SKM-1 (cell line): Measurements from ENCODE around the gene SUSD3.
A peak's percentile ranks its signal among the peaks of the same experiment; 100 is the strongest.

ENCODE experiments used
- DNase-seq: peaks from one replicate; lab custom pipeline; 2025; ENCODE audit not compliant: unreplicated experiment; lab: John Stamatoyannopoulos, UW

SUSD3 gene

DNA sequence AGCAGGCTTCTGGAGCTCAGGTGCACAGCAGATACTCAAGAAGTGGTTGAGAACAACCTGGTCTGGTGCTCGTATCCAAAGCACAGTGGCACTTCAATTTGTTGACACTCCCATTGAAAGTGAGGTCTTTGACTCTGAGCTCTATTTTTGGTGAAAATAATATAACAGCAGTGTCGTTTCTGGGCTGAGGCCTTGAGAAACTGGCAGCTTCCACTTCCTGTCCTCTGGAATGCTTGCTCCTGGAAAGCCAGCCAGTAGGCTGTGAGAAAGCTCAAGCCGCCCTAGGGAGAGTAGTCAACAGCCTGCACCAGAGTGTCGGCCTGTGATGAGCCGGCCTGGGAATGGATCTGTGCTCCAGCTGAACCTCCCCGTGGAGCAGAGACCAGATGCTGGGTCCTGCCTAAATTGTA lies 6.8 kb upstream of the SUSD3 start:
- no peak for DNase-seq

DNA sequence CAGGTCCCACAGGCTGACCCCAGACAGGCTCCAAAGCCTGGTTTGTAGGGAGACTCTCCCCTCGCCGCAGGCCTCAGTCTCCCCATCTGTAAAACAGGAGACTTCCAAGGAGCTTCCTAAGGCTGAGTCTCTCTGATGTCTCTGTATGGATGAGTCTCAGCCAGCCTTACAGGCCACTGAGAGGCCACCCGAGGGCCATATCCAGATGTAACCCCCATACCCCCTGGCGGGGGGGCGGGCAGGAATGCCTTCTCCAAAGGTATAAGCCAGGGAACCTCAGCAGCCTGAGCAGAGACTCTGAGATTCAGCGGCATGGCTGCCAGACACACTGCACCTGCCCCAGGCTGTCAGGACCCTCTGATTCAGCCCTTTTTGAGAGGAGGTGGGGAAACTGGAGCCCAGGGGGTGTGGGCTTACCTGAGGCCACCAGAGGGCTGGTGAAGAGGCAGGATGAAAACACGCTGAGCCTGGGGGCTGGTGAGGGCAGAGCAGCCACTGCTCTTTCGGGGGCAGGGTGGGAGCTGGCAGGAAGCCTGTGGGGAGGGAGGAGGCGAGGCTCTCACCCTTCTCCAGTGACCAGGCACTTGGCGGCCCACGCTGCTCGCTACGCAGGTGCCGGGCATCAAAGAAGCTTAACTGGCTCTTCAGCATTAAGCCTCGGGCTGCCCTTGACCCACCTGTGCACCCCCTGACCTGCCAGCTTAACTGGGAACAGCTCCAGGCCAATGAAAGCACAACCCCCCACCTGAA lies 5.5 kb upstream of the SUSD3 start:
- DNase-seq: no peak

DNA sequence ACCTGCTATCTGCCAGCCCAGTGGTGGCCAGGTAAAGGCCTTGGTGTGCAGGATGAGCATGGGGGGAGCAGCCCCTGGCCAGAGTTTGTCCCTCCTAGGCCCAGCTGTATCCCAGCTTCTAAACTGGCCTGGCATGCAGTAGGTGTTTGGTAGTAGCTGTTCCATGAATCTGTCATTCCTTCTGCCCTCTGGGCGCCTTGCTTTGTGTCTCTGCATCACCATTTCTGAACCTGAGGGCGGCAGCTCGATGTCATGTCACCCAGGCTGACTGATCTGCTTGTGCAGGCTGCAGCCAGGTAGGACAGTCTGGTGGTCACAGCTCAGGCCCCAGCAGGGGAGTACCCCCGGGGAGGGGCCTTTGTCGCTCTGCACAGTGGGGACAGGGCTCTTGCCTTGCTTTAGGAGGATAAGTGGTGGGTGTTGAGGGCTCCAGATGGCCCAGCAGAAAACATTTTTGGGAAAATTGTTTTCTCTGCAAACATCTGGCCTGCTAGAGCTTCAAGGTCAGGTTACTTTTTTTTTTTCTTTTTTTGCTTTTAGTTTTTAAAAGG lies 4.6 kb upstream of the SUSD3 start:
- no peak for DNase-seq

DNA sequence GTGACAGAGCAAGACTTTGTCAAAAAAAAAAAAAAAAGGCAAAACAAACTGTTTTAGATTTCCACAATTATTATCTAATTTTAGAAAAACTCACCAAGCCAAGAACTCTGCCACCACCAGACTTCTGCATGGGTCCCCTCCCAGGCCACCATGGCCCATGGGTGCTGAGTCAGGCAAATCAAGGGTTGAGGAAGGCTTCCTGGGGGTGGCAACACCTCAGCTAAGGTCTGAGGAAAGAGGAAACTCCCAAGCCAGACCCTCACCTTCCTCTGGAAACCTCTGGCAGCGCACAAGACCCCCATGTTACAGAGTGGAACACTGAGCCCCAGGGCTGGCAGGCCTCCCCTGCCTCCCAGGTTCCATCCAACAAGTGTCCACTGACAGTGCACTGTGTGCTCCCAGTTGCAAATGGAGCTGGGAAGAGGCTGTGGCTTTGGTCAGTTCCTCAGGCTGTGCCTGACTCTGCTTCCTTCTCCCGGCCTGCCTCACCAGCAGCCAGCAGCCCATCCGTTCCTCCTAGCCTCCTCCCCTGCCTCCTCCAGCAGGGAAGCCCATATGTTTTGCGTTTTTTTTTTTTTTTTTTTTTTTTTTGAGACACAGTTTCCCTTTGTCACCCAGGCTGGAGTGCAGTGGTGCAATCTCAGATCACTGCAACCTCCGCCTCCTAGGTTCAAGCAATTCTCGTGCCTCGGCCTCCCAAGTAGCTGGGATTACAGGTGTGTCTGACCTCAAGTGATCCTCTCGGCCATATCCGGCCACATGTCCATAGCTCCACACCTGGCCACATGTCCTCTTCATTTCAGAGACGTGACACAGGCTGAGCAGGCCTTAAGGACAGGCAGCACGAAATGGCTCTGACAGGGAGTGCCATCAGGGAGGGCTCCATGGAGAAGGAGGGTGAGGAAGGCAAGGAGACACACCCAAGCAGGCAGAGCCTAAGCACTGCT lies 3.5 kb upstream of the SUSD3 start:
- DNase-seq: no peak

DNA sequence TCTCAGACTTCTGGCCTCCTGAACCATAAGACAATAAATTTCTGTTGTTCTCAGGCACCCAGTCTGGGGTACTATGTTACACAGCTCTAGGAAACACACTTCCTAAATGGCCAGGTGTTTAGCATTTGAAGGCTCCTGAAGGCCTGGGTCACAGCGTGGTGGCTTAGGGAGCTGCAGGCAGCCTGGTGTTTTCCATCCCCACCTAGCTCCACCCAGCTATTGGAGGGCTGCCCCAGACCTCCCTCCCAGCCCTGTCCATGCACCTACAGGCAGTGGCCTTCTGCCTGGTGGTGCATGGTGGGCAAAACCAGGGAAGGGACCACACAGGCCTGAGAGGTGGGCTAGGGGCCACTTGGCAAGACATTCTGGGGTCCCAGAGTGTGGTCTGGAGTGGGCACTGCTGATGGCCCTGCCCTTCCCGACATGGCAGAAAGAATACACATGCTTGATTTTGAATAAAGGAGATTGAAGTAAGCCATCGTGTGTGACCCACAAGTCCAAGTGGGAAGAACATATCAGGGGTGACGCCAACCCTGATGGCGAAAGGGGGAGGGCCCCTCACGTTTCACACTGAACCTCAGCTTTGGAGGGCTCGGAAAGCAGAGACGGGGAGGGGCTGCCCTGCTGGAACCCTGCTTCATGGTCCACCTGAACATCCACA lies 1.3 kb upstream of the SUSD3 start:
- DNase-seq: no peak

DNA sequence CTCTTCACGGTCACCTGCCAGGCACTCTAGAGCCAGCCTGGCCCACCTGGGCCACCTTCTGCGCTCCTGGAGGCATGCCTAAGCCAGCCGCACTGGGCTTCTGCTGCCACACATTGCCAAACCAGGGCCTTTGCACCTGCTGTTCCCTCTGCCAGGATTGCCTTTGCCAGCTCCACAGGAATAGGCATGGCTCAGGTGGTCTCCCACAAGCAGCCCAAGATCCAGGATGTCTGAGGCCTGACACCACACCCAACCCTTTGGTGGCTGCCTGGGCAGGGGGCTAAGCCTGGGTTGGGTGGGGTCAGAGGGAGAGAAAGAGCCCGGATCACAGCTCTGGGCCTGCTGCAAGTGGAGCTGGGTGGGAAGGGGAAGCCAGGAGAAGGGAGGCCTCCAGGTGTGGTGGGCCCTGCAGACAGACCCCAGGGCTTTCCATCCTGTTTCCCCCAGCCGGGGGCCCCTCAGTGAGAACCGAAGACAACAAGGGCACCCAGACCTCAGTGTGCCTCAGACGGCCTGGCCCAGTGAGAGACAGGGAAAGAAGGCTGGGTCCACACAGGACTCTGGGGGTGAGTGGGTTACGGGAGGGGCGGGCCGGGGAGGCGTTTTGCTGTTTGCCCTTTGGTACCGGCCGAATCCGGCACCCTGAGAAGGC lies 672 bp upstream of the SUSD3 start:
- no peak for DNase-seq

DNA sequence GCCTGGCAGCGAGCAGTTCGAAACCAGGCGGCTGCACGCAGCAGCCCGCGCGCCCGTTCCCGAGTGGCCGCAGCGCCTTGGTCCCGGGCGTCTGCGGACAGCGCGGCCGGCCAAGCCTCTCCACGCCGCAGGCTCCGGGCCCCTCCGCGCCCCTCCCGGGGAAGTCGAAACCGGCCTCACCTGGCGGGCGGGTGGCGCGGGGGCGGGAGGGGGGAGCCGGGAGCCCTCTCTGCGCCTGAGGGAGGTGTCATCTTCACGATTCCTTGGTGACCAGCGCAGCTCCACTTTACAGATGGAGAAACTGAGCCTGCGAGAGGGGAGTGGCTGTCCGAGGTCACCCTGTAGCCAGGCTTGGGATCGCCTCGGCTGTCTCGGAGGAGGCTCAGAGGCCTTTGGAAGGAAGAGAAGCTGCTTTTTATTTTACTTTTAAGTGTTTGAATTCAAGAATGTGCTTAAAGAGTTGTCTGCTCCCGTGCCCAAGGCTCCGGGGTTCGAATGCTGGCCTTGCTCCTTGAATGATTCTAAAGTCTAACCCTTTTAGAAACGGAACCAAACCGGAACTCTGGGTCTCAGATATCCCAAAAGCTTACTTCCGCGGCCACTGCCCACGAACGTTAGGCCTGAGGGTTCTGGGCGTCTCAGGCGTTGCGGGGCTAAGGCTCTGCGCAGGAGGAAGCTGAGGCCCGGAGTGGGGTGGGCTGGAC lies 662 bp downstream of the SUSD3 start:
- no peak for DNase-seq

DNA sequence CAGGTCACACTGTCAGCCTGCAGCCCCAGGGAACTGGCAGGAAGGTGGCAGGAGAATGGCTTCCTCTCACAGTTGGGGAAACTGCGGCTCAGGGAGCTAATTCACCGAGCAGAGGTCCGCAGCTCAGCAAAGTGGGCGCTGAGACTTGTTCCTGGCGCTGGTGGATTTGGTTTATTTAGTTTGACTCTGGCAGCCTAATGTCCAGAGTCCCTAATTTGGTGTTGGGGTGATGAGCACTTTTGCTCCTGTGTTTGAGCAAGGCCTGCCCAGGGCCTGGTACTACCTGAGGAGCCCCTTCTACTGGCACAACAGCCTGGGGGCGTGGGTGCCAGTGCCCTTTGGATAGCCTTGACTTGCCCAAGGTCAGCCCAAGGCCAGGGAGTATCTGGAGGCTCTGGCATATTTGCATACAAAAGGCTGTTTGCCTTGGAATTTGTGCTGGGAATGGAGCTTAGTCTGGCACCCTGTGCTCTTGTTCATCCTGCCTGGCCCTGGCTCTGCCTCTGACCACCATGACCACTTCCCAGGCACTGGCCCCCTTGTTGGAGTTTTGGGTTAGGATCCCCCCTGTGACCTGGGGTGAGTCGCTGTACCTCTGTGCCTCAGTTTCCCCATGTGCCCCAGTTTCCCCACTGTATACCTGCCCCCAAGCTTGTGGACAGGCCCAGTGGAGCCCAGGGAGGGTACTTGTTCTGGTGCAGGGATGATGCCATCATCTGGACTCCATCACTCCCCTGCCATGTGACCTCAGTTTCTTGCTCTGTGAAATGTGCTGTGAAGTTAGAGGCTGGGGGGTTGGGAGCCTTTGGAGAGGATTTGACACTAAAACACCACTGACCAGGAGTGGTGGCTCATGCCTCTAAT lies 1.4 kb downstream of the SUSD3 start:
- DNase-seq: no peak

DNA sequence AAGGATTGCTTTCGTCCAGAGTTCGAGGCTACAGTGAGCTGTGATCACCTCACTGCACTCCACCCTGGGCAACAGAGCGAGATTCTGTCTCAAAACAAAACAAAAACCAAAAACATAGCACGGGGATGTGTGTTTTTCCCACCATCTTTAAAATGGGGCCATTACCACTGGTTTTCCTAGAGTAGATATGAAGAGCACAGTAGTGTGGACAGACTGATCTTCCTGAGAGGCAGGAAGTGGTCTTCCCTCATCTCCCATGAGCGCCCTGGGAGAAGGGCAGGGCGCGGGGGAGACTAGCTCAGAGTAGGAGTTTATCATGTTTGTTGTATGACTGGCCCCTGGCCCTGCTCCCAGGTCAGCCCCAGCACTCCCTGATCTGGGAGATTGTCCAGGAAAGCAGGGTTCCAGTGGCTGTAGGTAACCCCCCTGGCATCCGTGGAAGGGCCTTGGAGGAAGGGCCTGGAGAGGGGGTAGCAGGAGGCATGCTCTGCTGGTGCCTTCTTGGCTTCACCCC lies 2.3 kb downstream of the SUSD3 start:
- no peak for DNase-seq

DNA sequence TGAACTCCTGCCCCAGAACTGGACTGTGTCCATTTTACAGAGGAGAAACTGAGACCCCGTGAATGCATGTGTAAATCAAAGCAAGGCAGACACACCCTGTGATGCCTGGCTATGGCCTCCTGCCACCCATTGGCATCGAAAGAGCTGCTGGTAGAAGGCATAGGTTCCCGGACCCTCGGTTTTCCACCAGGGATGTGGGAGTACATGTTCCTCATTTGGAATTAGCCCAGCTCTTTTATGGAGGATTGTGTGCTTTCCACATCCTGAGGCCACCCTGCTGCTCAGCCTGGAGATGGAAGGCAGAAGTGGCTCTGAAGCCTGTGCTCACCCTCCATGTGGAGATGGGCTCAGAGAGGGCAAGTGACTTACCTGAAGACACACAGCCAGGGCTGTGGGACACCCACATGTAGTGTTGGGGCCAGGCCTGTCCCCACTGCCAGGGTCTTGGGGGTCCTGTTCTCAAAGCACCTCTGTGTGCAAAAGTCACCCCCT lies 2.8 kb downstream of the SUSD3 start:
- DNase-seq: no peak

DNA sequence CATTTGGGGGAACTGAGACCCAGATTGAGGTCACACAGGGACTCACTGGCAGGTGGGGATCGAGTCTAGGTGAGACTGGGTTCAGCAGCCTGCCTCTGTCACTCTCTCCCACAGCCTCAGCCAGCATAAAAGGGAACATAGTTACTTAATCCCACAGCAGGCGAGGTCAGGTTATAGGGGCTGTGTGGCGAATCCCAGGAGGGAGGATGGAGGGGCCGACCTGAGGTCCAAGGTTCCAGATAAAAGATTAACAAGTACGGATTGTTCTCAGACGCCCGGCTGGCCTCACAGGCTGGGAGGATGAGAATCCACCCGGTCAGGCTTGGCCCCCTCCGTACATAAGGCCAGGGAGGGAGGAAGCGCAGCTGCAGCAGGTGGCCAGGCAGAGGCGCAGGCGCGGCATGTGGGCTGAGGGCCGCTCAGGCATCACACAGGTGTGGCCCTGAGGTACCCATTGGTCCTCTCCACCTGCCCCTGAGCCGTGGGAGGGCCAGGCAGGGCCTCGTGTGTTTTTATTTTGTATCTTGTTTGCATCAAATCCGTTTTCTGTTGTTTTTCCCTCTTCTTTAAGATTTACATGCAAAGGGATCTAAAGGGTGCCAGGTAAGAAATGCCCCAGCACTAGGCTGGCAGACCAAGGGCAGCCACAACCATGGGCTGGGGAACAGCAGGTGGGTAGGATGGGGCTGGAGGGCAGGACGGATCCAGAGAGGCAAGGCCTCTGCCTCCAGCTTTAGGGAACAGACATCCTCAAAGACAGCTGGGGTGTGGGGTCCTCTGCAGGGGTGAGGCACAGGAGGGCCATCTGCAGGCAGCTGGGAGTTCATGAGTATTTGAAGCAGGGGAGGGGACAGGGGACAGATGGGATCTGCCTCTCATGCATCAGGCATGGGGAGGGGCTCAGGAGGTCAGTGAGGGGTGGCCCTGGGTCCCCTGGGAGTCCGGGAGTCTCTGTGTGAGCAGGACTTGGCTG lies 3.6 kb downstream of the SUSD3 start:
- no peak for DNase-seq

DNA sequence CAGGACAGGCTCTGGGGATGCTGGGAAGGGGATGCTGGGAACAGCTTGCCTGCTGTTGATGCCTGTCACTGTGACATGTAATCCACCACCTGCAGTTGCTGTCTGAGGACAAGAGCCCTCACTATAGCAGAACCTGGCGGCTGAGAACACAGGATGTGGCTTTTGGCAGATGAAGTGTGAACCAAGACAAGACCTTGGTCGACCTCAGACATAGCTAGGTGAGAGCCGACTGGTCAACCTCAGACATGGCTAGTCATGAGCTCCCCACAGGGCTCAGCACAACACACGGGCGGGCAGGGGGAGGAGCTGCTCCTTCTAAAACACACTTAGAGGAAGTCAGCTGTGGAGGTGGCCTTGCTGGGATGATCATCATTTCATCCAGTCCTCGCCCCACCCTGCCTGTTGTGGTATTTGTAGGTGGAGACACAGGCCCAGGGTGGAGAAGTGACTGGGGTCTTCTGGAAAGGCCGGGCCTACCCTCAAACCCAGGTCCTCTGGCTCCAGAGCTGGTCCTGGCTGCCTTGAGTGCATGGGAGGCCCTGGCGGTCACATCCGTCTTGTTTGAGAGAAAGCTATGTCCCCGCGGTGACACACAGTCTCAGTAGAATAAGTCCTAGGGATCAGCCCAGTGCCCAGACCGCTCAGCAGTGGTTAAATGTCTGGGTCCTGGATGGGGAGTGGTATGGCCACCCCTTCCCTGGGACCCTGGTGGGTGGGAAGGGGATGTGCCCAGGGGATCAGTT lies 6.1 kb downstream of the SUSD3 start:
- DNase-seq: peak; percentile 72

DNA sequence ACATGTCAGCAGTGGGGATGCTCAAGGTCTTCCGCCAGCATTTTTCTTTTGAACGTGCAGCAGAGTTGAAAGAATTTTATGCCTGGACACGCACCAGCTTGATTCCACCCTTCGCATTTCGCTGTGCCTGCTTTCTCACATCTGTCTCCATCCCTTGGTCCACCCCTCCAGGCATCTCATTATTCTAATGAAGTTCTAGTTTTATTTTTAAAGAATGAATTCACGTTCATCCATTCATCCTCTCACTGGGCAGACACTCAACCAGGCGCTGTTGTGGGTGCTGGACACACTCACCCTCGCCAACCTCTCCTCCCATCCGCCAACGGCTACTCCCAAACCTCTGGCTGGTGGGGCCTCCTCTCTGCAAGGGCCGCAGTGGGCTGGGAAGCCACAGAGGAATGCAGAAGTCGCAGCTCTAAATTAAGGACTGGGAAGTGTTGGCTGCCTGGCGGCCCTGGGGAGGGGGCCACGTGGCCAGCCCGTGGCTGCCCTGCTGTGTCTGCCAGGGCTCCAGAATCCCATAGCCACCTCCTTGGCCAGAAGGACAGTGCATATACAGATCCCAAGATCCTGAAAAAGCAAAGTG lies 6.7 kb downstream of the SUSD3 start:
- no peak for DNase-seq

DNA sequence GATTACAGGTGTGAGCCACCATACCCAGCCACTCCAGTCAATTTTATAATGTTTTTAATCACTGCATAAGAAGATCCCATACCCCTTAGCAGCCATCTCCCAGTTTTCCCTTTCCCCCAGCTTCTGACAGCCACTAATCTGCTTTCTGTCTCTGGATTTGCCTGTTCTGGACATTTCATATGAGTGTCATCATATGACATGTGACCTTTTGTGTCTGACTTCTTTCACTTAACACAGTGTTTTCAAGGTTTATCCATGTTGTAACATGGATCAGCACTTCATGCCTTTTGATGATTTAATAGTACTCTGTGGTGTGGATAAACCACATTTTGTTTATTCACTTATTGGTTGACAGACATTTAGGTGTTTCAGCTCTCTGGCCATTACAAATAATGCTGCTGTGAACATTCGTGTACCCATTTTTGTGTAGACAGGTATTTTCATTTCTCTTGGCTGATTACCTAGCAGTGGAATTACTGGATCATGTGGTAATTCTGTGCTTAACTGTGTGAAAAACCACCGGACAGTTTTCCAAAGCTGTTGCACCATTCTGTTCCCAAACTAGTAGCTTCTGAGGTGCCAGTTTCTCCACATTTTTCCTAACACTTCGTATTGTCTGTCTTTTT lies 8.6 kb downstream of the SUSD3 start:
- DNase-seq: no peak

DNA sequence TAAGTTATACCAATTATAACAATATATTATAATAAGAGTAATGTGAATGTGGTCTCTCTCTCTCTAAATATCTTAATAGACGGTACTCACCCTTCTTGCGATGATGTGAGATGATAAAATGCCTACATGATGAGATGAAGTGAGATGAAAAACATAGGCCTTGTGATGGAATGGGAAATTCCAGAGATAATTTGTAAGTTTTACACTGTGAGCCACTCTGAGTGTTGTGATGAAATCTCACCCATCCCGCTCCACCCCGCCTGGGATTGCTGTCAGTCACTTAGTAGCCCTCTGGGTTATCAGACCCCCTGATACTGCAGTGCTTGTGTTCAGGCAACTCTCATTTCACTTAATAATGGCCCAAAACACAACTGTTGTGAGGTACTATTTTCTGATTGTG lies 10.5 kb downstream of the SUSD3 start:
- no peak for DNase-seq

DNA sequence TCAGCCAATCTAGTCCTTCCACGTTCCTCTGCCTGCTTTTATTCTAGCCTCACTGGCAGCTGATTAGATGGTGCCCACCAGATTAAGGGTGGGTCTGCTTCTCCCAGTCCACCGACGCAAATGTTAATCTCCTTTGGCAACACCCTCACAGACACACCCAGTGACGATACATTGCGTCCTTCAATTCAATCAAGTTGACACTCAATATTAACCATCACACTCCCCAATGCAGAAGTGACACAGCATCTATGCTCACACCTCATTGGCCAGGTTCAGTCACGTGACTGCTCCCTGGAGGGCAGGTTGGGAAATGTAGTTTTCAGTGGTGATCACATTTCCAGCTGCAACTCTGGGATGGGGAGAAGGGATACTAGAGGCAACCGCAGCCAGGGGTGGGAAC lies 13.0 kb downstream of the SUSD3 start:
- no peak for DNase-seq
